ENCODE data around the gene ST3GAL6.
A peak's percentile ranks its signal among the peaks of the same experiment; 100 is the strongest.

Gene ST3GAL6

GRCh38 chr3:98777286-98777685 is 14.1 kb downstream of the ST3GAL6 start:
- no peak for DNase-seq (ENCODE audit: low read depth, low spot score)

- no peak for DNase-seq (ENCODE audit: low read depth, low spot score)
These were observed 14.7 kb downstream of the ST3GAL6 start for GRCh38 chr3:98777801-98778220.

GRCh38 chr3:98778383-98778782 is 15.2 kb downstream of the ST3GAL6 start:
- DNase-seq (ENCODE audit: low read depth, low spot score): no peak

GRCh38 chr3:98778852-98779413 is 15.8 kb downstream of the ST3GAL6 start:
- no peak for DNase-seq (ENCODE audit: low read depth, low spot score)

GRCh38 chr3:98779541-98780335 is 16.6 kb downstream of the ST3GAL6 start:
- no peak for DNase-seq (ENCODE audit: low read depth, low spot score)

GRCh38 chr3:98780343-98780742 is 17.2 kb downstream of the ST3GAL6 start:
- no peak for DNase-seq (ENCODE audit: low read depth, low spot score)

- DNase-seq (ENCODE audit: low read depth, low spot score): no peak
These were observed 19.8 kb downstream of the ST3GAL6 start for GRCh38 chr3:98782824-98783500.

- no peak for DNase-seq (ENCODE audit: low read depth, low spot score)
These were observed 20.9 kb downstream of the ST3GAL6 start for GRCh38 chr3:98784042-98784441.

- DNase-seq (ENCODE audit: low read depth, low spot score): peak; percentile 80
These were observed 21.8 kb downstream of the ST3GAL6 start for GRCh38 chr3:98784666-98785600.

GRCh38 chr3:98786364-98787006 is 23.3 kb downstream of the ST3GAL6 start:
- no peak for DNase-seq (ENCODE audit: low read depth, low spot score)

GRCh38 chr3:98787181-98787580 is 24.0 kb downstream of the ST3GAL6 start:
- no peak for DNase-seq (ENCODE audit: low read depth, low spot score)

GRCh38 chr3:98788651-98789050 is 25.5 kb downstream of the ST3GAL6 start:
- DNase-seq (ENCODE audit: low read depth, low spot score): no peak

GRCh38 chr3:98791341-98792325 is 28.5 kb downstream of the ST3GAL6 start:
- no peak for DNase-seq (ENCODE audit: low read depth, low spot score)

- no peak for DNase-seq (ENCODE audit: low read depth, low spot score)
These were observed 30.8 kb downstream of the ST3GAL6 start for GRCh38 chr3:98793971-98794370.

GRCh38 chr3:98796334-98796733 is 33.2 kb downstream of the ST3GAL6 start:
- DNase-seq (ENCODE audit: low read depth, low spot score): no peak

GRCh38 chr3:98797905-98798304 is 34.8 kb downstream of the ST3GAL6 start:
- DNase-seq (ENCODE audit: low read depth, low spot score): no peak

- DNase-seq (ENCODE audit: low read depth, low spot score): no peak
These were observed 35.7 kb downstream of the ST3GAL6 start for GRCh38 chr3:98798820-98799219.

- no peak for DNase-seq (ENCODE audit: low read depth, low spot score)
These were observed 36.3 kb downstream of the ST3GAL6 start for GRCh38 chr3:98799479-98799878.

- no peak for DNase-seq (ENCODE audit: low read depth, low spot score)
These were observed 37.3 kb downstream of the ST3GAL6 start for GRCh38 chr3:98800401-98800800.
